GM10266 (cell line): Measurements from ENCODE around the gene KANTR.

Source experiments
- DNase-seq: peaks from one replicate; pipeline ENCODE4 v3.0.0; 2012; ENCODE audit errors: extremely low spot score
- TF ChIP-seq, protein P1 (sequence below): IDR thresholded peaks from 2 replicates; pipeline ENCODE4 v1.5.1; 2012; ENCODE audit warnings: mild to moderate bottlenecking, low read depth; ENCODE audit not compliant: control insufficient read depth, insufficient read depth; ENCODE audit errors: missing control alignments

The KANTR gene

DNA sequence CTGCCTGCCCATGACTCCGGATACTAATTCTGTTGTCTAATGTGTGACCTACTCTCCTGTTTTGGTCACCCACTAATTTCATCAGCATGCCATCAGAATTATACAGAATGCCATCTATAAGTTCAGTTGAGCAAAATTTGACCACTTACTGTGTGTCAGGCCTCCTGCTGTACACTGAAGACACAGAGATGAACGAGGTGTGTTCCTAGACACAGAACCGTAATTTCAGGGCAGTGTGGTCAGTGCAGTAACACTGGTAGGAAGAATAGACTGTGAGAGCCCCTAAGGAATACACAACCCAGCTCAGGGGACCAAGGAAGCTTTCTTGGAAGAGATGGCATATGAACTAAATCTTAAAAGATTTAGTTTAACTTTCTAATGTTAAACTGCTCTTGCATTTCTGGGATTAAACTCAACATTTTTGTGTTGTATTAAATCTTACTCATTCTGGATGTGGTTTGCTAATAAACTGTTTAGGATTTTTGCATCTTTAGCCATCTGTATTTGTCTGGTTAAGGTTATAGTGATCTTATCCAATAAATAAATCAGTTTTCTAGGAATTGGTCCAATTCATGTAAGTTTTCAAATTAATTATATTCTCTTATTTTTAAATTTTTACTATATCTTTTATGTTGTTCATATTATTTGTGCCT is 34.3 kb downstream of the KANTR start:
- TF ChIP-seq, protein P1, sequence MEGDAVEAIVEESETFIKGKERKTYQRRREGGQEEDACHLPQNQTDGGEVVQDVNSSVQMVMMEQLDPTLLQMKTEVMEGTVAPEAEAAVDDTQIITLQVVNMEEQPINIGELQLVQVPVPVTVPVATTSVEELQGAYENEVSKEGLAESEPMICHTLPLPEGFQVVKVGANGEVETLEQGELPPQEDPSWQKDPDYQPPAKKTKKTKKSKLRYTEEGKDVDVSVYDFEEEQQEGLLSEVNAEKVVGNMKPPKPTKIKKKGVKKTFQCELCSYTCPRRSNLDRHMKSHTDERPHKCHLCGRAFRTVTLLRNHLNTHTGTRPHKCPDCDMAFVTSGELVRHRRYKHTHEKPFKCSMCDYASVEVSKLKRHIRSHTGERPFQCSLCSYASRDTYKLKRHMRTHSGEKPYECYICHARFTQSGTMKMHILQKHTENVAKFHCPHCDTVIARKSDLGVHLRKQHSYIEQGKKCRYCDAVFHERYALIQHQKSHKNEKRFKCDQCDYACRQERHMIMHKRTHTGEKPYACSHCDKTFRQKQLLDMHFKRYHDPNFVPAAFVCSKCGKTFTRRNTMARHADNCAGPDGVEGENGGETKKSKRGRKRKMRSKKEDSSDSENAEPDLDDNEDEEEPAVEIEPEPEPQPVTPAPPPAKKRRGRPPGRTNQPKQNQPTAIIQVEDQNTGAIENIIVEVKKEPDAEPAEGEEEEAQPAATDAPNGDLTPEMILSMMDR: no peak
- no peak for DNase-seq

GRCh38 chrX:53133400-53133799 is 39.5 kb downstream of the KANTR start:
- TF ChIP-seq, protein P1: no peak
- no peak for DNase-seq

GRCh38 chrX:53135581-53135980 is 41.6 kb downstream of the KANTR start:
- no peak for DNase-seq
- TF ChIP-seq, protein P1: no peak

GRCh38 chrX:53153581-53153980 is 59.6 kb downstream of the KANTR start:
- TF ChIP-seq, protein P1: no peak
- DNase-seq: no peak

DNA sequence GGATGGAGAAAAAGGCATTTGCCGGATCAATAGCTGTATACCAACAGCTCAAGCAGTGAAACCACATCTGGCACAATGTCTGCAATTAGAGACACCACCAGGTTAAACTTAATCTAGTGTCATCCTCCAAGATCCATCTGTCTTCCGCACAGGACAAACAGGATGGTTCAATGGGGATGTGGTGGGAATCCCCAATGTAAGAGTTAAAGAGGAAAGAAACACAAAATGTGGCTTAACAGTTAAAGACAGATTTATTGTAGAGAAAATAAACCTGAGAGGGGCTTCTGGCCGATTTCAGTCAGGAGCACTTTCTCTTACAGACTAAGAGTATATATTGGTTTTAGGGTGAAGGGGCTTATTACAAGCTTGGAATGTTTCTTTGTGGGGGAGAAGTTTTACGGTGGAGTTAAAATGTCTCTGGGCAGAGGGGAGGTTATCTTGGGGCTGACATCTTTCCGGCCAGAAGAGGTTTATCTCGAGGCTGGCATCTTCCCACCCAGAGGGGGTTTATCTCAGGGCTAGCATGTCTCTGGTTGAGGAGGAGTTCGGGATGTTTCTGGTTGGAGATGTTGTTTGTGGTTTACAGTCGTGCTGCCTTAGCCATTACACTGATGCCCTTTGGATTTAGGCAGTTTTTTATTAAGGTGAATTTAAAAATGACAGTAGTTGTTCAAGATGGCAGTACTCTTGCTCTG is 61.7 kb downstream of the KANTR start:
- TF ChIP-seq, protein P1: no peak
- DNase-seq: no peak

DNA sequence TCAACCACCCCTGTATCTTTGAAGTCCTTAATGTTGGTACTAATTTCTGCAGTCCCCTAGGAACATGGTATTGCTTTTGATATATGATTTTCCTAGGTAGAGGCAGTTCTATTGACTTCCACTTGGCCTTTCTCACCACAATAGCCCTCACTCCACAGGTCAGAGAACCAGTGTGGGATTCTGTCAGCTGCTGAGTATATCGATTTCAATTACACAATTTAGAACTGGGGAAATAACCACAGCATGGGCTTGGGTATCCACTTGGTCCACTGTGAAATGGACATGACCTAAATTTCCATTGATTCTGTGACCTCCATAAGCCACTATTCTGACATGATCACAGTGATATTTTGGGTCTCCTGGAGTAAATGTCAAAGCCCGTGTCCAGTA is 62.3 kb downstream of the KANTR start:
- DNase-seq: no peak
- TF ChIP-seq, protein P1: no peak

- DNase-seq: no peak
- TF ChIP-seq, protein P1: no peak
Measured at GRCh38 chrX:53159184-53159583, 65.2 kb downstream of the KANTR start.
